Breast epithelium (tissue), 4 donors: Measurements from ENCODE around the gene RELL1. TPM values are rescaled to one million over a fixed set of nuclear protein-coding genes. Genes with fewer than 3 reads are reported as not detected.

Source experiments
- DNase-seq, 2 donors: peaks; one replicate each; pipeline ENCODE4 v3.0.0-alpha.2; 2019; ENCODE audit warnings: low spot score in 2 of 2
- H3K27ac ChIP-seq, 2 donors: fragments of 200-600 bp; sonication (generic) in 1 of 2; one replicate each; pipeline ENCODE4 v1.5.1; 2016 to 2019; ENCODE audit warnings: mild to moderate bottlenecking in 1 of 2
- H3K27me3 ChIP-seq, 2 donors: fragments of 200-600 bp; sonication (generic) in 1 of 2; one replicate each; pipeline versions ENCODE4 v1.5.1 to v1.6.0; 2017 to 2019; ENCODE audit warnings: control low read depth in 1 of 2, mild to moderate bottlenecking in 1 of 2
- H3K36me3 ChIP-seq: fragments of 200-600 bp; one replicate; pipeline ENCODE4 v1.5.1; 2019
- H3K4me1 ChIP-seq, 2 donors: fragments of 200-600 bp; sonication (generic); one replicate each; pipeline ENCODE4 v1.5.1; 2016 to 2019; ENCODE audit warnings: control low read depth in 1 of 2
- H3K4me3 ChIP-seq, 3 donors: fragments of 200-600 bp; sonication (generic); 1 replicate in 2 of 3; 2 replicates in 1 of 3; pipeline ENCODE4 v1.5.1; 2016 to 2019; ENCODE audit warnings: mild to moderate bottlenecking in 3 of 3, moderate library complexity in 2 of 3
- H3K9me3 ChIP-seq, 2 donors: fragments of 200-600 bp; sonication (generic) in 1 of 2; one replicate each; pipeline ENCODE4 v1.5.1; 2016 to 2019; ENCODE audit warnings: control low read depth in 1 of 2
- CTCF ChIP-seq, 3 donors: fragments of 450-650 bp; IDR thresholded peaks; one replicate each; pipeline ENCODE4 v1.5.1; 2016 to 2017; ENCODE audit warnings: antibody characterized with exemption in 3 of 3, mild to moderate bottlenecking in 3 of 3, moderate library complexity in 3 of 3
- POLR2A ChIP-seq: fragments of 450-650 bp; IDR thresholded peaks from one replicate; pipeline ENCODE4 v1.6.1; 2016; ENCODE audit warnings: antibody characterized with exemption, mild to moderate bottlenecking, moderate library complexity
- POLR2AphosphoS5 ChIP-seq, 3 donors: sonication (generic); formaldehyde crosslinking; IDR thresholded peaks; one replicate each; pipeline ENCODE4 v1.6.1; 2017; ENCODE audit warnings: antibody characterized with exemption in 3 of 3
- intact Hi-C: fragments of 100-400 bp; cut with DNase I; formaldehyde crosslinking; loops from one replicate; pipeline ENCODE4 v1.15.1; 2023; ENCODE audit warnings: low total_unique reads
- total RNA-seq, 3 donors: library from RNA; depleted of rRNA; stranded (reverse); fragments of >200 nt; gene quantifications; one replicate each; pipeline ENCODE4 v1.1.0, GENCODE V29; 2016

Gene RELL1
- total RNA-seq, 3 donors from 2014 or later = 68.5 to 88.8 (median 76.0) TPM

GRCh38 chr4:37706032-37706431, 19.9 kb upstream of the RELL1 start:
- Histone ChIP-seq H3K4me1 (no peaks in the 10 kb centered on the region), H3K4me3 (no peak overlapping the region), H3K27me3 (no peaks in the 10 kb centered on the region), H3K36me3 (no peaks in the 10 kb centered on the region), H3K9me3 (no peaks in the 10 kb centered on the region), H3K27ac (no peak overlapping the region)
- intact Hi-C loops = no loop called here
- DNase-seq = no peak
- TF ChIP-seq POLR2A = no peak
- TF ChIP-seq POLR2AphosphoS5 (IDR thresholded peaks at IDR 0.05) = no peak

- DNase-seq = no peak
- no peaks in the 10 kb centered on the region for H3K4me1 ChIP-seq
- no peak overlapping the region for H3K27ac ChIP-seq
- no peak for TF ChIP-seq POLR2AphosphoS5 (IDR thresholded peaks at IDR 0.05)
- no peak for TF ChIP-seq POLR2A
- TF ChIP-seq CTCF (IDR thresholded peaks at IDR 0.05) = no peak
- no peak overlapping the region for H3K4me3 ChIP-seq
- no peaks in the 10 kb centered on the region for H3K9me3 ChIP-seq
- H3K27me3 ChIP-seq = no peaks in the 10 kb centered on the region
- intact Hi-C loops = no loop called here
- H3K36me3 ChIP-seq = no peaks in the 10 kb centered on the region
These were observed 19.4 kb upstream of the RELL1 start for GRCh38 chr4:37705571-37705970.

GRCh38 chr4:37699868-37700481, 13.8 kb upstream of the RELL1 start:
- no peak overlapping the region for H3K27ac ChIP-seq
- intact Hi-C loops = no loop called here
- H3K9me3 ChIP-seq = no peaks in the 10 kb centered on the region
- H3K36me3 ChIP-seq = no peaks in the 10 kb centered on the region
- H3K27me3 ChIP-seq = no peaks in the 10 kb centered on the region
- no peak for DNase-seq
- no peaks in the 10 kb centered on the region for H3K4me1 ChIP-seq
- TF ChIP-seq POLR2AphosphoS5 (IDR thresholded peaks at IDR 0.05) (no peak), CTCF (IDR thresholded peaks at IDR 0.05) (no peak), POLR2A (no peak)
- H3K4me3 ChIP-seq = no peak overlapping the region

- no peak for TF ChIP-seq CTCF (IDR thresholded peaks at IDR 0.05)
- TF ChIP-seq POLR2AphosphoS5 (IDR thresholded peaks at IDR 0.05) = no peak
- no peak for TF ChIP-seq POLR2A
- Histone ChIP-seq H3K36me3 (no peaks in the 10 kb centered on the region), H3K9me3 (no peaks in the 10 kb centered on the region), H3K4me3 (no peak overlapping the region), H3K4me1 (no peaks in the 10 kb centered on the region), H3K27ac (no peak overlapping the region), H3K27me3 (no peaks in the 10 kb centered on the region)
- DNase-seq = no peak
- intact Hi-C loops = no loop called here
These were observed 11.4 kb upstream of the RELL1 start for GRCh38 chr4:37697566-37697965.

GRCh38 chr4:37693450-37694190, 7.4 kb upstream of the RELL1 start:
- Histone ChIP-seq H3K36me3 (no peaks in the 10 kb centered on the region), H3K4me1 (no peaks in the 10 kb centered on the region), H3K9me3 (no peaks in the 10 kb centered on the region), H3K4me3 (no peak overlapping the region), H3K27ac (no peak overlapping the region), H3K27me3 (no peaks in the 10 kb centered on the region)
- intact Hi-C loops = no loop called here
- TF ChIP-seq POLR2AphosphoS5 (IDR thresholded peaks at IDR 0.05) = no peak
- TF ChIP-seq POLR2A = no peak
- TF ChIP-seq CTCF (IDR thresholded peaks at IDR 0.05) = no peak
- DNase-seq = no peak
